ENCODE measurements around the gene RPL29. TPM values are rescaled to one million over a fixed set of nuclear protein-coding genes. Genes with fewer than 3 reads are reported as not detected.

The RPL29 gene
- polyA plus RNA-seq, 3 donors, result 1,596 to 1,901 (median 1,807) TPM

DNA sequence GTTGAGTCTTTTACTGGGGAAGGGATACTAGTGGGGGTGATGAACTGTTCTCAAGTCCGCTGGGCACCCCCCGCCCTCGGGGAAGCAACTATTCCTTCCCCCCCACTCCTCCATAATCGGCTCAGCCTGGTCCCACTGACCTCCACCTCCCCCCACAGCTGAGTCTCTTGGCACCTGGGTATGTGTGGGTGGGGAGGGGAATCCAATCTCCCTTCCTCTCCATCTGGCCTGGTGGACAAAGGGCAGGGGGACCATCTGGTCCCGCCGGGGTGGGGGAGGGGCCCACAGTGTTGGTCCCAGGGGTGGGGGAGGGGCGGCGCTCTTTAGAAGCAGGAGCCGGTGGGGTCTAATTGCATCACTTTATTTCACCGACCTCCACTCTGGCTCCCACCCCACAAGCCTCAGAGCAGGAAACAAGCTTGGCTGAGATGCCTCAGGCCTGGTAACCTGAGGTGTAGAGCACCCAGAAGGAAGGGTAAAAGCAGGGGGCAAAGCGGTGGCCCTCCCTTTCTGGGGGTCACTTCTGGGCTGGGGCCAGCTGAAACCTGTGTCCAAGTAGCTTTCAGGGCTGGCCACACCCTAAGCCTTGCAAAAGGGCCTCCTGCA lies 27.4 kb downstream of the RPL29 start:
- peak; percentile 56 for DNase-seq

DNA sequence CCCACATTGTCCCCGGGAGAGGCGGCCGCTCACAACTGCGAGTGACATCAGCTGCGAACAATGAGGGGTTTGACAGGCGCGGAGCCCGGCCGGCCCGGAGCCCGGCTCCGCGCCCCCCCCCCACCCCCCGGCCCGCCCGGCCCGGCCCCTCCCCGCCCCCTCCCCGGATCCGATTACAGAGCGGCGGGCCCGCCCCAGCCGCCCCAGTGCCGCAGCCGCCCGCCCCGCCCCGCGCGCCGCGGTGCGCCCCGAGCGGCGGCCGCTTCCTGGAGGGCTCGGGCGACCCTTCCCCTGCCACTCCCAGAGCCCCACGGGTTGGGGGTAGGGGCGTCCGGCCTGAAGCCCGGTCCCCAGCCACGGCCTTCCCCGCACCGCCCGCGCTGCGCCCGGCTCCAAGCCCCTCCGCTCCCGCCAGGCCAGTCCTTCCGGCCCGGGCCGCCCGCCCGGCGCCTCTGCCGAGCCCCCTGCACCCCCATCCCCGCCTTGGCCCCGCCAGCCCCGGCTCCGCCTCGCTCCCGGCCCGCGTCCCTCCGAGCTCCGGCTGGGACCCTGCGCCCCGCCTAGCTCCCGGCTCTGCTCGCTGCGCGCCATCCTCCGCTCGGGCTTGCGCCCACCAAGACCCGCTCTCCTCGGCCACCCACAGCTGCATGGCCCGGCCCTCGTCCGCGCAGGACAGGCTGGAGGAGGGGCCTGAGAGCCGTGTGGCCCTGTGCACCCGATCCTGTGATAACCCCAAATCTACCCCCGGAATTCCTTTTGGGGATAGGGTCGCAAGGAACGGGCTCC lies 28.1 kb downstream of the RPL29 start, which contains the start of gene PCBP4:
PCBP4 (minus strand) TSS at position 71 of the 786 bp plus-strand sequence. CDS start 6,214 bp downstream, outside the sequence.
- DNase-seq, result no peak

DNA sequence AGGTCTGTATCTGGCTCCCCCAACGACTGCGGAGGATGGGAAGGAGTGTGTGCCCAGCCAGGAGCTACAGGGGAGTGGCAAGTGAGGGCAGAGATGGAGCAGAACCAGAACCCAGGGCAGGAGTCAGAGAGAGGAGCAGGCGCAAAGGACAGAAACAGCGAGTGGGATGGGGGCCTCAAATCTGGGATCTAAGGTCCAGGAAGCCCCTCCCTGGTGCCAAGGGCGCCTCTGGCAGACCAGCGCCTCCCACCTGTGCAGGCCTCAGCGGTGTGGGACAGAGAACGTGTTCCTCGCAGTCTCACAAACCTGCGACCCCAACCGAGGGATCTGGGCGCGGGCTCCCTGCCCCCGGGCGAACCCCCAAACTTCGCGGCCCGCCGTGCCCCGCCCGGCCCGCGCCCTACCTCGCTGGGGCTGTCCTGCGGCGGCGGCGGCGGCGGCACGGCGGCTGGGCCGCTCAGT lies 28.7 kb downstream of the RPL29 start:
- no peak for DNase-seq

DNA sequence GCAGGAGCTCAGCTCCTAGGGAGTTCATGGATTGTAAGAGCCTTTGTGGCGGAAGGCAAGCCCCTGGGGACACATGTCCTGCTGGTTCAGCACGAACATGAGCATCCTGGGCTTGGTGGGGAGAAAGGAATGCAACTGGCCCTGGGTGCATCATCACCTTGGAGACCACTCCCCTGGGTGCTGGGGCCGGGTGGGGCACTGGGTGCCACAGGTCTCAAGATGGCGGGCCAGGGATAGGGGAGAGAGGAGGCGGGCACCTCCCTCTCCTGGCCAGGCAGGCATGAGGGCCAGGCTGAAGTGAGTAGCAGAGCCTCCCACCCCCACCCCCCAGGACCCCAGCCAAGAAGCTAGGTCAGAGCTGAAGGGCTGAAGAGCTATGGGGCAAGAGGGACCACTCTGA lies 29.2 kb downstream of the RPL29 start:
- no peak for DNase-seq

DNA sequence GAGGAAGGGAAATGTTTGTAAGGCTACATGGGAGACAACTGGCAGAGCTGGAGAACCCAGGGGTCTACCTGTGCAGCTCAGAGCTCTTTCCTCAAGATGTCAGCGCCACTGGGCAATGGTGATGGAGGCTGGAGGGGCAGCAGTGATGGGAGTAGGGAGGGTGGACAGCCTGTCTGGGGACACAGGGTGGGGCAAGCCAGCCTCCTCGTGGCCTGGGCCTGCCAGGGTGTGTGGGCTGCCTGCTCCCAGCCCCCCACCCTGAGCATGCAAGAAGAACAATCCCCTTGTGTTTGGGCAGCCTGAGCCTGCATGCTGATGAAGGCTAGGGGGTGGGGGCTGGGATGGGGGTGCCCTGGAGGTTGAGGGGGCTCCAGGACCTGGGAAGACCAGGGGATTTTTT lies 29.7 kb downstream of the RPL29 start:
- DNase-seq, result no peak

DNA sequence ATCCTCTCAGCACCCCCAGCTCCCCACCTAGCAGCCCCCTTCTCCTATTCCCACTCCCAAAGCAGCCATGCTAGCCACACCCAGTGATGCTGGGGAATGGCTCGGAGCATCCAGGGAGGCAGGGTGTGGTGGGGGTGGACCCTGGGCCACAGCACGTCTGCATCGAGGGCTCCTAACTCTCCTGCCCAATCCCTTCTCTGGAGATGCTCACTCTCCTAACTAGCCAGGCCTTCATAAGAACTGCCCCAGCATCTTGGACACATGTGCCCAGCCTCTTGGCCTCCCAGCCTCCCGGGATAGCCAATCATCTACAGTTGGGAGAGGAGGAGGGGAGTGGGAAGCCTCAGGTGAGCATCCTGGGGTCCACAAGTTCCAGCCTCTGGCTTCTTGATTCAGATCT lies 31.2 kb downstream of the RPL29 start:
- DNase-seq, result no peak

DNA sequence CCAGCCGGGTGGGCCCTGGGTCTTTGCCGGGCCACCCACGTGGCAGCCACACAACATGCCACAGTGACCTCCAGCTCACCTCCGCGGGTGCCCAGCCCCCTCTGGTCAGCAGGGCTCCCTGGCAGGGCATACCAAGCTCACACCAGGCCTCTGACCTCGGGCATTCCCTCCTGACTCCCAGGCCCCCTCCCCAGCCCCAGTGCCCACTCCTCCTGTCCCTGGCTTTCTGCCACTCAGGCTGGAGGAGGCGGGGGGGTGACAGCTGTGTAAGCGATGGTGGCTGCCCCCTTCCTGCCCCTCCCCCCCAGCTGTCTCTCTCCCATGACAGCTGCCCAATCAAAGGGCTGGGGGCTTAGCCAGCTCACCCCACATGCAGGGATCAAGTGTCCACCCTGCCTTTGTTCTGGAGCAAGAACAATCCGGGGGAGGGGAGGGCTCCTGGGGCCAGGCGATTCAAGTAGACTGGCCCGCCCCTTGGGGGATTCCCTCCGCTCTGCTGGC lies 31.7 kb downstream of the RPL29 start:
- peak; percentile 85 for DNase-seq

DNA sequence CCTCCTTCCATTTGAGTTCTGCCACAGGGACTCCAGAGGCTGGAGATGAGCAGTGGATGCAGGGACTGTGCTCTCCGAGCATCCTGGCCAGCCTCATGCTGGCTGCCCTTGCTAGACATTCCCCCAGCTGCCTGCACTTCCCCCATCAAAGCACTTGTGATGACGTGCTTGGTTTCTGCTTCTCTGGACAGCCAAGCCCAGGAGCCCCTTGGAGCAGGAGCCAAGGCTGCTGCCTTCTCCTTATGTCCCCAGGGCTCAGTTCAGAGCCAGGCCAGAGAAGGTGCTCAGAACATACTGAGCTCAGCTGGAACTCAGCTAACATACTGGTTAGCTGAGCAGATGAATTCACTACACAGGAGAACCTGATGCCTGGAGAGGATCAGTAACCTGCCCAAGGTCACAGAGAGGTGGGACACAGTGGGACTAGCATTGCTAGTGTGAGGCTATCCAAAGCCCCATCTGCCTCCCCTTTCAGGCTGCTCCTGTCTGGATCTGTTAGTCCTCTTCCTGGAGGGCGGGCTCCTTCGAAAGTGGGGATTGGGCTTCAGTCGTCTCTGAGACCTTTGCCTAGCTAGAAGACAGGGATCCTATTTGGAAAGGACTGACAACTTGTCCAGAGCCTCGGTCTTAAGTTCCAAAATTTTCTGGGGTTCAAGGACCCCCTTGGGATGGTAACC lies 32.7 kb downstream of the RPL29 start:
- DNase-seq, result no peak

DNA sequence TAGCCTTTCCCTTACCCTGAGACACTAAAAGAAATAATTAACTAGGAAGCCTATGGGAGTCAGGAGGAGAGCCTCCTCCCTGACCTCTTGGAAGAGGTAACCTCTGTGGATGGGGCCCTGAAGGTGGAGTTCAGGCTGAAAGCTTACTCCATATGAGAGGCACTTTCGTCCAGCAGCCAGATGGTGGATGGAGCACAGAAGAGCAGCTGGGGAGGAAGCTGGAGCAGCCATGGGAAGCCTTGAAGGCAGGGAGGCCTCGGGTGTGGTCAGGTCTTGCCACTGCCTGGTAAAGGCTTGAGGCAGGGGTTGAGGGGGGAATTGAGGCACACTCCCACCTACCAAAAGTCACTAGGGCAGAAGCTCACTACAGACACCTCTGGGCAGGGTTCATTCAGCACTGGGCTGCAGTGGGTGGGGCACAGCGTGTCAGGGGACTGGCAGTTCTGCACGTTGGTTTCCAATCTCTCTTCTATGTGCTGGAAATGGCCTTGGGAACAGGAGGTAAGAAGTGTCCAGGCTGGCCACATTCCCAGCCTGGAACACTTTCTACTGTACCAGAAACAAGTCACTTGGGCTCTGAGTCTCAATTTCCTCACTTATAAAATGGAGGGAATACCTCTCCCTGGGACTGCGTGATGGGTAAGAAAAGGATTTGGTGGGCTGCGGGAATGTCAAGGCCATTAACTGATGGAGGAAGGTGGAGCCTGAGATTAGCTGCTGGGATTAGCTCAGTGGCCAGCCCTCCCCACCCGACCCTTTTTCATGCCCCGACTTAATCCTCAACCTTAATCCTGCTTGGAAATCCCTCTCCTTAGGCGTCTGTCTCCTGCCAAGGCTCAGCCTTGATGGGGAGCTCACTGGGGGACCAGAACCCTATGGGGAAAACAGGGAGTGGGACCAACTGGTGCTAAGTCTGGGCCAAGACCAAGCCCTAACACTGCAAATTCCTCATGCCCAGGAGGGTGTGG lies 33.8 kb downstream of the RPL29 start:
- no peak for DNase-seq

DNA sequence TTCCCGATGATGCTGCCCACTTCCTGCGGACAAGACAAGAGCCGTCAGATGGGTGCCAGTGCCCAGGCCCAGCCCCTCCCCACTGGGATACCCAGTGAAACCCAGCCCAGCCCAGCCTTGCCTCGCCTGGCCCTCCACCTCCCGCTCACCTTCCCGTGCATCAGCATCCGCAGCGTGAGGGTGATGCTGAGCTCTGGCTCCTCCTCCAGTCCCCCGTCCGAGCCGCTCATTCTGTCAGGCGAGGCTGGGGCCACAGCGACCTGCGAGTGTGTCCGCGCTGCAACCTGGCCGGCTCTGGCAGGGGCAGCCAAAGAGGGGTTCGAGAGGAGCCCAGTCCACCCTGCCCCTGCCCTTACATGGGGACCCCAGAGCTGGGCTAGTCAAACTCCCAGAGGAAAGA lies 34.7 kb downstream of the RPL29 start:
- no peak for DNase-seq

DNA sequence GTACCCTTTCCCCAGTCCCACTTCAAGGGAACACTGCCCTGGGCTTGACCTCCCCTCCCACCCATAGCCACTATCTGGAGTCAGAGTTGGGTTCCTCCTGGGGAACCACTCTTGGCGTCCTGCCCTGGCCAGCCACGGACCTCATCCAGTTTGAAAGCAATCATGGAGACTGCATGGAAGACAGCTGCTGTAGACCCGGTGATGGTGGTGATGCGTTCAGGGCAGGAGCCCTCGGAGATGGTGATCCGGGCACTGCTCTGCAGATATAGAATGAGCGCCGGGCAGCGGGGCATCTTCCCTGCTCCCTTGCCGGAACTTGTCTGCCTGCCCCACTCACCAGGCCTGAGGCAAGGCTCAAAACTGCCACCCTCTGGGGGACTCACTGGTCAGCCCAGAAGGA lies 35.3 kb downstream of the RPL29 start:
- DNase-seq, result no peak

DNA sequence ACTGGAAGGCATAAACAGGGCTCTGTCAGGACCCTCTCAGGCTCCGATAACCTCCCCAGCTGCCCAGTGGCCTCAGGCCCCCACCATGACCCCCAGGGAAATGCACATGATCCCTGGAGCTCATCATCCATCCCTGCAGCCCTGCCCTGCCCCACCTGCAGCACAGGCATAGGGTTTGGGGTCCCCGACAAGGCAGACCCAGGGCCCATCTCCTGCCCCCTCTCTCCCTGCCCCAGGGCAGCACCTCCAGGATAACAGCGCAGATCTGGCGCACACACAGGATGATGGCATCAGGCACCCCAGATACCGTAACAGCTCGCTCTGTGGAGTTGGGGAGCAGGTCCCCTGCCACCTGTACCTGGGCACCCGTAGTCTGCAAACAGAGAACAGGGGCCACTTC lies 36.0 kb downstream of the RPL29 start:
- DNase-seq, result no peak

DNA sequence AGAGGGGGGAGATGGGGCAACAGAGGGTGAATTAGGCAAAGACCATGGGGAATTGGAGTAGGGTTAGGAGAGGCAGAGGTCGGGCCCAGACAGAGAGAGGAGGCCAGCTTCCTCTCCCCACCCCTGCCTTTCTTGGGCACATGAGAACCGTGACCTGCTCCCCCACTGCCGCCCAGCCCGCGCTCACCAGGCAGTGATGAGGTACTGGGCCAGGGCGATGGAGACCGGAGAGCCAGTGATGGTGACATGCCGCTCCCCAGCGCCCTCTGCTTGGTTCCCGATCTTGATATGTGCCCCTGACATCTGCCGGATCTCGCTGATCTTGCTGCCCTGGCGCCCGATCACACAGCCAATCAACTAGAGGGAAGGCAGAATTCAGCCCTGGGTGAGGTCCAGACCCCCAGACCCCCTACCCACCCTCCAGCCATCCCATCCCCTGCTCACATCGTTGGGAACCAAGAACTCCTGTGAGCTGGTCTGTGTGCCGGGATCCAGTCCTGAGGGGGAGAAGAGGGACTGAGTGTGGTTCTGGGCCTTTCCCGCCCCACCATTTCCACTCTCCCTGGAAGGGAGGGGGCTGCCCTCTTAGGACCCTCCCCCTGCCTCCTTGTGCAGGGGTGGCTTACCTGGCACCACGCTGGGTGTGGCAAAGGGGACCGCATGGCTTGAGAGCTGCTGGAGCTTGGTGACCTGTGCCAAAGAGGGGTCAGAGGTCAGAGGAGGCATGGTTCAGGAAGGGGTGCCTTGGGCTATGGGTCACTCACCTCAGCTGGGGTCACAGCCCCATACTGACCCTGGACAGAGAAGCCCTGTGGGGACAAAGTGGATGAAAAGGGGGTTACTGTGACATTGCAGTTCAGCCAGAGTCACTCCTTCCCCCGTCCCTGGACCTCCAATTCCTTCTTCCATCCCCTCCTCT lies 36.8 kb downstream of the RPL29 start:
- no peak for DNase-seq

DNA sequence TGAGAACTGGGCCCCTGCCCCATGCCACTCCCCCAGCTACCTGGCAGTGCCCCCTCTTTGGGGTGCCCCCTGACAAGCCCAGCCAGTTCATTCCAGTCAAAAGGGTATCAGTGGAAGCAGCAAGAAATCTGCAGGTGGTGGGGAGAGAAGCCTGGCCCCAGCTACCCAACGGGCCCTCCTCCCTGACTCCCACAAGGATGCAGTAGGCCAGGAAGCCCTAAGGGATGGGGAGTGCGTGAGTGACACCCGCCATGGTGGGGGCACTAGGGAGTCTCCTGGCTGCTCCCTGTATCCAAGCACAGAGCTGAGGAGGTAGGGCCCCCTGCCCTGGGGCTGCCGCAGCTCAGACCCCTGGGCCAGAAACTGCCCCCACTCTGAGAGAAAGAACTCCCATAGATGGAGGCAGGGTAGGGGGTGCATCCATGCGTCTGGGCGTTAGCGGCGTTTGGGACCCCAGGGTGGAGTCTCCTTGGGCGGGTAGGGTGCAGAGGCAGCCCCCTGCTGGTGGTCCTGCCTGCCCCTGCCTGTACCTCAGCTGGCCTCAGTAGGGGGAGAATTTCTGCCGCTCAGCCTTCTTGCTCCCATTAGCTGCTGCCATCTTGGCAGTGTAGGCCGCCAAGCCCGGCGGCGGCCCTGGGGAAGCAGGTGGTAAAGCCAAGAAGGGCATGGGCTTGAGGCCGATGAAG lies 38.0 kb downstream of the RPL29 start:
- no peak for DNase-seq

DNA sequence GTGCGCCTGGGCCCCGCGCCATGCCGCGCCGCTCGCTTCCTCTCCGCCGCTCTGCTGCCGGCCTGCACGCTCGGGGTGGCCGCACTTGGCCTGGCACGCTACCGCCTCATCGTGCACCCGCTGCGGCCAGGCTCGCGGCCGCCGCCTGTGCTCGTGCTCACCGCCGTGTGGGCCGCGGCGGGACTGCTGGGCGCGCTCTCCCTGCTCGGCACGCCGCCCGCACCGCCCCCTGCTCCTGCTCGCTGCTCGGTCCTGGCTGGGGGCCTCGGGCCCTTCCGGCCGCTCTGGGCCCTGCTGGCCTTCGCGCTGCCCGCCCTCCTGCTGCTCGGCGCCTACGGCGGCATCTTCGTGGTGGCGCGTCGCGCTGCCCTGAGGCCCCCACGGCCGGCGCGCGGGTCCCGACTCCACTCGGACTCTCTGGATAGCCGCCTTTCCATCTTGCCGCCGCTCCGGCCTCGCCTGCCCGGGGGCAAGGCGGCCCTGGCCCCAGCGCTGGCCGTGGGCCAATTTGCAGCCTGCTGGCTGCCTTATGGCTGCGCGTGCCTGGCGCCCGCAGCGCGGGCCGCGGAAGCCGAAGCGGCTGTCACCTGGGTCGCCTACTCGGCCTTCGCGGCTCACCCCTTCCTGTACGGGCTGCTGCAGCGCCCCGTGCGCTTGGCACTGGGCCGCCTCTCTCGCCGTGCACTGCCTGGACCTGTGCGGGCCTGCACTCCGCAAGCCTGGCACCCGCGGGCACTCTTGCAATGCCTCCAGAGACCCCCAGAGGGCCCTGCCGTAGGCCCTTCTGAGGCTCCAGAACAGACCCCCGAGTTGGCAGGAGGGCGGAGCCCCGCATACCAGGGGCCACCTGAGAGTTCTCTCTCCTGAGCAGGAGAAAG lies 39.6 kb downstream of the RPL29 start:
- DNase-seq, result no peak

DNA sequence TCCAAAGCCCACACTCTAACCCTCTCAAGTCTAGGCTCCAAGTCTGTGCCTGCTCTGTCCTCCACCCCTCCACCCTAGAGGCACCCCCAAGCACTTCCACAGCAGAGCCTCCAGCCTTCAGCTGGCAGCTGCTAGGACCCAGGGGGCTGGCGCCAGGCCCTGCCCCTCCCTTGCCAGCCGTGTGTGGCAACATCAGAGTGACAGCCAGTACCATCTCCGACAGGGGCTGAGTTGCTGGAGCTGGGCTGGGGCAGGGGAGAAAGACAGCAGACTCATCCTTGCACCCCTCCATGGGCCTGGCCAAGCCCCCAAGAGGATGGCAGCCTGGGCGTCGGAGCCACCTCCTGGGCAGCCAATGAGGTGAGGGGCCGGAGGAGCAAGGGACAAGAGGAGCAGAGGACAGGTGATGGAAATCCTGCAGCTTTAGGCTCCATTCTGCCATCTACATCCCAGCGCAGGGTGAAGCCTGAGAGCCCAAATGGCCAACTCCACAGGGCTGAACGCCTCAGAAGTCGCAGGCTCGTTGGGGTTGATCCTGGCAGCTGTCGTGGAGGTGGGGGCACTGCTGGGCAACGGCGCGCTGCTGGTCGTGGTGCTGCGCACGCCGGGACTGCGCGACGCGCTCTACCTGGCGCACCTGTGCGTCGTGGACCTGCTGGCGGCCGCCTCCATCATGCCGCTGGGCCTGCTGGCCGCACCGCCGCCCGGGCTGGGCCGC lies 40.4 kb downstream of the RPL29 start, which contains the start of gene GPR62:
GPR62 (plus strand) TSS at position 207 of the 718 bp plus-strand sequence; CDS start at position 479, 272 bp downstream.
- no peak for DNase-seq

DNA sequence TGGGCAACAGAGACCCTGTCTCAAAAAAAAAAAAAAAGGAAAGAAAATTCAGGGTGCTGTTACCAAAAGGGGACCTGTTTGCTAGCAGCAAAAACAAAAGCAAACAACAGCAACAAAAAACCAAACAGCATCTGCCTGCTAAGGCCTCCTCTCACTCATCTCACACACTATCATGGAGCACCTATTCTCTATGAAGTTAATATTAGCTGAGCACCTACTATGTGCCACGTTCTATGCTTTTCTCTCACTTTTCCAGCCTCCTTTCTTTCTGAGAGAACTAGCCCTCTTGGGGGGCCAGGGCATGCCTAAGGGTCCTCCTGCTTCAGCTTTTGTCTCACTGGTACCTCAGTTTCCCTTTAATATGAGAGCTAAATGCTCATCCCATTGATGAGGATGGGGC lies 41.0 kb downstream of the RPL29 start:
- DNase-seq, result no peak

DNA sequence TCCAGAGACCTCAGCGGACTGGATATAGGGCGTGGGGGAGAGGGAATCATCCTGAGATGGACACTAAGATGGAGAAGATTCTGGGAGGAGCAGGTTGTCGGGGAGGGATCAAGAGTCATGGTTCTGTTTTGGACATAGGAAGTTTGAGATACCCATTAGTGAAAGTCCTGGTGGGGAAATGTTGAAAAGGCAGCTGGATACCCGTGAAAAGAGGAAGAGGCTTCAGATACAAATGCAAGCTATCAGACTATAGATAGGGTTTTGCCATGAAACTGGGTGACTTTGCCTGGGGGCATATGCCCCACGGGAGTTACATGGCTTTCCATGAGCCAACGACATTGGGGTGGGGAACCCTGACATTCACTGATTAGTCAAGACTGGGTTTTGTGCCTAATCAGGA lies 41.6 kb downstream of the RPL29 start:
- no peak for DNase-seq

Data from renal pelvis (tissue), 4 donors.